Measurements from ENCODE around the gene C14orf132. TPM values are rescaled to one million over a fixed set of nuclear protein-coding genes. Genes with fewer than 3 reads are reported as not detected.
"Not testable (repeated sequence)": the region's sequence is repeated elsewhere in the genome, so short reads cannot be mapped to it uniquely, and the experiment has no call there.

The C14orf132 gene
- total RNA-seq, 1 donor from 2014 or later, result 8.0 TPM

DNA sequence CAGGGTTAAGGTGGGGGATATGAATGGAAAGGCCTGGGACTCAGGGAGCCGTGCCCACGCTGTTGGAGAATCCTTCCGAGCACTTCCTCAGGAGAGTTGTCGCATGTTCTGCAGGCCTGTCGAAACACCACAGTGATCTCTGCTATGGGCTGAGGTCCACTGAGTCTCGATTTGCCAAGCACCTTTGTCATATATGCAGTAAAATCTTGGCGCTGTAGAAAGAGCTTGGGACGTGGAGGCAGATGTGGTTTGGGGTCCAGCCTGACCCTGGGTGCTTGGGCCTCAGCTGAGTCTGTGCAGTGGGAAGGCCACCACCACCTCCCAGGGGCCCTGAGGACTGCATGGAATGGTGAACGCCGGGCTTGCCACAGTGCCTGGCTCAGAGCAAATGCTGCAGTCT, 32.9 kb downstream of the C14orf132 start:
- no peak overlapping the region for H3K9ac ChIP-seq (ENCODE audit: low read length)
- no peak overlapping the region for H3K4me3 Mint-ChIP-seq (ENCODE audit: unreplicated experiment)
- peaks cover 34% of the 10 kb centered on the region for H3K79me2 ChIP-seq (ENCODE audit: insufficient read depth, low read length)
- H3K4me1 ChIP-seq (ENCODE audit: insufficient read depth, low read length), result no peaks in the 10 kb centered on the region
- no peak overlapping the region for H3K4me3 ChIP-seq (ENCODE audit: insufficient read depth, low read depth, low read length)
- TF ChIP-seq, protein P1, sequence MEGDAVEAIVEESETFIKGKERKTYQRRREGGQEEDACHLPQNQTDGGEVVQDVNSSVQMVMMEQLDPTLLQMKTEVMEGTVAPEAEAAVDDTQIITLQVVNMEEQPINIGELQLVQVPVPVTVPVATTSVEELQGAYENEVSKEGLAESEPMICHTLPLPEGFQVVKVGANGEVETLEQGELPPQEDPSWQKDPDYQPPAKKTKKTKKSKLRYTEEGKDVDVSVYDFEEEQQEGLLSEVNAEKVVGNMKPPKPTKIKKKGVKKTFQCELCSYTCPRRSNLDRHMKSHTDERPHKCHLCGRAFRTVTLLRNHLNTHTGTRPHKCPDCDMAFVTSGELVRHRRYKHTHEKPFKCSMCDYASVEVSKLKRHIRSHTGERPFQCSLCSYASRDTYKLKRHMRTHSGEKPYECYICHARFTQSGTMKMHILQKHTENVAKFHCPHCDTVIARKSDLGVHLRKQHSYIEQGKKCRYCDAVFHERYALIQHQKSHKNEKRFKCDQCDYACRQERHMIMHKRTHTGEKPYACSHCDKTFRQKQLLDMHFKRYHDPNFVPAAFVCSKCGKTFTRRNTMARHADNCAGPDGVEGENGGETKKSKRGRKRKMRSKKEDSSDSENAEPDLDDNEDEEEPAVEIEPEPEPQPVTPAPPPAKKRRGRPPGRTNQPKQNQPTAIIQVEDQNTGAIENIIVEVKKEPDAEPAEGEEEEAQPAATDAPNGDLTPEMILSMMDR (IDR thresholded peaks at IDR 0.05; ENCODE audit: insufficient read depth, low read depth, low read length), result no peak
- no peak for TF ChIP-seq EZH2 (IDR thresholded peaks at IDR 0.05; ENCODE audit: insufficient read depth, low read length)
- no peaks in the 10 kb centered on the region for H3K4me1 Mint-ChIP-seq (ENCODE audit: low read depth, unreplicated experiment)
- FAIRE-seq (no peak), DNase-seq (ENCODE audit: low read depth) (no peak)
- peaks cover 2% of the 10 kb centered on the region for H3K36me3 ChIP-seq (ENCODE audit: insufficient read depth, low read length)
- H3K27me3 Mint-ChIP-seq (ENCODE audit: low read depth, unreplicated experiment), result peaks cover 6% of the 10 kb centered on the region
- H3K9me3 Mint-ChIP-seq (ENCODE audit: unreplicated experiment), result no peaks in the 10 kb centered on the region
- no peaks in the 10 kb centered on the region for H3K27me3 ChIP-seq (ENCODE audit: insufficient read depth, low read length)
- H3K9me3 ChIP-seq (ENCODE audit: insufficient read depth, low read depth, low read length), result no peaks in the 10 kb centered on the region
- H3K4me2 ChIP-seq (ENCODE audit: low read length), result no peak overlapping the region
- H3K27ac ChIP-seq (ENCODE audit: low read depth, low read length), result no peak overlapping the region
- H4K20me1 ChIP-seq (ENCODE audit: insufficient read depth, low read length), result peaks cover 67% of the 10 kb centered on the region
- no peaks in the 10 kb centered on the region for H3K36me3 Mint-ChIP-seq (ENCODE audit: low read depth, unreplicated experiment)
- no peak overlapping the region for H2AFZ ChIP-seq (ENCODE audit: low read depth, low read length)
- H3K27ac Mint-ChIP-seq (ENCODE audit: unreplicated experiment), result no peak overlapping the region

DNA sequence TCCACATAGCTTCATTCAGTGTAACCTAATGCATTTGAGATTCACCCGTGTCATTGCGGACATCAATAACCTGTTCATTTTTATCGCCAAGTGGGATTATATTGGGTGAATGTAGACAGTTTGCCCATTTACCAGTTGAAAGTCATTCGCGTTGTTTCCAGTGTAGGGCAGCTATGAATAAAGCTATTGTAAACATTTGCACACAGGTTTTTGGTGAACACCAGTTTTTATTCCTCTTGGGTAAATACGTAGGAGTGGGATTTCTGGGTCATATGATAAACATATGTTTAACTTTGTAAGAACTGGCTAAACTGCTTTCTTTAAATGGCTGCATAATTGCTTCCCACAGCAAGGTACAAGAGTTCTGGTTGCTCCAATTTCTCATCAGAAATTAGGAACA, 33.6 kb downstream of the C14orf132 start:
- Histone ChIP-seq H4K20me1 (ENCODE audit: insufficient read depth, low read length) (peaks cover 69% of the 10 kb centered on the region), H3K27ac (ENCODE audit: low read depth, low read length) (no peak overlapping the region), H2AFZ (ENCODE audit: low read depth, low read length) (no peak overlapping the region), H3K36me3 (ENCODE audit: insufficient read depth, low read length) (peaks cover 2% of the 10 kb centered on the region), H3K9ac (ENCODE audit: low read length) (no peak overlapping the region), H3K4me1 (ENCODE audit: insufficient read depth, low read length) (no peaks in the 10 kb centered on the region), H3K4me2 (ENCODE audit: low read length) (no peak overlapping the region), H3K9me3 (ENCODE audit: insufficient read depth, low read depth, low read length) (no peaks in the 10 kb centered on the region), H3K27me3 (ENCODE audit: insufficient read depth, low read length) (no peaks in the 10 kb centered on the region), H3K4me3 (ENCODE audit: insufficient read depth, low read depth, low read length) (no peak overlapping the region), H3K79me2 (ENCODE audit: insufficient read depth, low read length) (peaks cover 41% of the 10 kb centered on the region)
- no peaks in the 10 kb centered on the region for H3K9me3 Mint-ChIP-seq (ENCODE audit: unreplicated experiment)
- no peak overlapping the region for H3K4me3 Mint-ChIP-seq (ENCODE audit: unreplicated experiment)
- H3K36me3 Mint-ChIP-seq (ENCODE audit: low read depth, unreplicated experiment), result no peaks in the 10 kb centered on the region
- H3K27me3 Mint-ChIP-seq (ENCODE audit: low read depth, unreplicated experiment), result peaks cover 5% of the 10 kb centered on the region
- DNase-seq (ENCODE audit: low read depth) (no peak), FAIRE-seq (no peak)
- H3K4me1 Mint-ChIP-seq (ENCODE audit: low read depth, unreplicated experiment), result no peaks in the 10 kb centered on the region
- no peak for TF ChIP-seq EZH2 (IDR thresholded peaks at IDR 0.05; ENCODE audit: insufficient read depth, low read length)
- TF ChIP-seq, protein P1 (IDR thresholded peaks at IDR 0.05; ENCODE audit: insufficient read depth, low read depth, low read length), result no peak
- H3K27ac Mint-ChIP-seq (ENCODE audit: unreplicated experiment), result no peak overlapping the region

DNA sequence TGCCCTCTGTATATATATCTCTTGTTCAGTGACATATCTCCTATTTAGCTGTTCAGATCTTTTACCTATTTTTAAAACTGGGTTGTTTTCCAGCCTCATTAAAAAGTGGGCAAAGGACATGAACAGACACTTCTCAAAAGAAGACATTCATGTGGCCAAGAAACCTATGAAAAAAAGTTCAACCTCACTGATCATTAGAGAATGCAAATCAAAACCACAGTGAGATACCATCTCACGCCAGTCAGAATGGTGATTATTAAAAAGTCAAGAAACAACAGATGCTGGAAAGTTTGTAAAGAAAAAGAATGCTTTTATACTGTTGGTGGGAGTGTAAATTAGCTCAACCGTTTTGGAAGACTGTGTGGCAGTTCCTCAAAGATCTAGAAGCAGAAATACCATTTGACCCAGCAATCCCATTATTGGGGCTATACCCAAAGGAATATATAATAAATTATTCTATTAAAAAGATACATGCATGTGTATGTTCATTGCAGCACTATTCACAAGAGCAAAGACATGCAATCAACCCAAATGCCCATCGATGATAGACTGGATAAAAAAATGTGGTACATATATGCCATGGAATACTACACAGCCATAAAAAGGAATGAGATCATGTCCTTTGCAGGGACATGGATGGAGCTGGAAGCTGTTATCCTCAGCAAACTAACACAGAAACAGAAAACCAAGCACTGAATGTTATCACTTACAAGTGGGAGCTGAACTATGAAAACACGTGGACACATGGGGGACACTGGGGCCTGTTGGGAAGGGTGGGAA, 34.3 kb downstream of the C14orf132 start:
- not testable (repeated sequence) for H3K27me3 Mint-ChIP-seq (ENCODE audit: low read depth, unreplicated experiment); H3K36me3 Mint-ChIP-seq (ENCODE audit: low read depth, unreplicated experiment); DNase-seq (ENCODE audit: low read depth); H3K9ac ChIP-seq (ENCODE audit: low read length); H2AFZ ChIP-seq (ENCODE audit: low read depth, low read length); H3K27ac Mint-ChIP-seq (ENCODE audit: unreplicated experiment); H3K27ac ChIP-seq (ENCODE audit: low read depth, low read length); H3K27me3 ChIP-seq (ENCODE audit: insufficient read depth, low read length); H3K9me3 ChIP-seq (ENCODE audit: insufficient read depth, low read depth, low read length); H3K4me1 Mint-ChIP-seq (ENCODE audit: low read depth, unreplicated experiment); H3K9me3 Mint-ChIP-seq (ENCODE audit: unreplicated experiment); H3K4me3 Mint-ChIP-seq (ENCODE audit: unreplicated experiment); H3K4me1 ChIP-seq (ENCODE audit: insufficient read depth, low read length); H3K4me3 ChIP-seq (ENCODE audit: insufficient read depth, low read depth, low read length); FAIRE-seq; H3K4me2 ChIP-seq (ENCODE audit: low read length); H3K36me3 ChIP-seq (ENCODE audit: insufficient read depth, low read length)
- peaks cover 69% of the 10 kb centered on the region for H4K20me1 ChIP-seq (ENCODE audit: insufficient read depth, low read length)
- peaks cover 43% of the 10 kb centered on the region for H3K79me2 ChIP-seq (ENCODE audit: insufficient read depth, low read length)

All from astrocyte (in vitro differentiated cells and primary cell).